Mucosa of rectum (tissue), 2 donors: Measurements from ENCODE around the gene LEPROT.
"Not testable (repeated sequence)": the region's sequence is repeated elsewhere in the genome, so short reads cannot be mapped to it uniquely, and the experiment has no call there.

ENCODE experiments used
- H3K27ac ChIP-seq, 2 donors: one replicate each; pipeline ENCODE4 v1.7.0; 2013; ENCODE audit warnings: inconsistent platforms in 2 of 2, low read depth in 2 of 2, low read length in 2 of 2
- H3K27me3 ChIP-seq, 2 donors: one replicate each; pipeline ENCODE4 v1.7.0; 2013; ENCODE audit warnings: low read length in 2 of 2; ENCODE audit not compliant: control insufficient read depth in 2 of 2, insufficient read depth in 2 of 2
- H3K36me3 ChIP-seq, 2 donors: one replicate each; pipeline ENCODE4 v1.7.0; 2013; ENCODE audit warnings: low read length in 2 of 2; ENCODE audit not compliant: control insufficient read depth in 2 of 2, insufficient read depth in 2 of 2
- H3K4me1 ChIP-seq, 2 donors: one replicate each; pipeline ENCODE4 v1.7.0; 2013; ENCODE audit warnings: low read length in 2 of 2, mild to moderate bottlenecking in 1 of 2; ENCODE audit not compliant: control insufficient read depth in 2 of 2, insufficient read depth in 2 of 2
- H3K4me3 ChIP-seq, 2 donors: one replicate each; pipeline ENCODE4 v1.7.0; 2013; ENCODE audit warnings: low read length in 2 of 2
- H3K9ac ChIP-seq, 2 donors: one replicate each; pipeline ENCODE4 v1.7.0; 2013; ENCODE audit warnings: low read length in 2 of 2, low read depth in 1 of 2, mild to moderate bottlenecking in 1 of 2
- H3K9me3 ChIP-seq, 2 donors: one replicate each; pipeline ENCODE4 v1.7.0; 2013; ENCODE audit warnings: low read length in 2 of 2; ENCODE audit not compliant: control insufficient read depth in 2 of 2
- donor health status: healthy.
- donor health status: Normal muscosa, but diverticular disease.

Gene LEPROT

GRCh38 chr1:65420590-65421350 lies at the start of gene LEPROT, which contains the start of gene LEPR:
TSS of gene LEPROT (plus strand) at chr1:65420668. CDS start at chr1:65420725, 57 bp downstream.
TSS of gene LEPR (plus strand) at chr1:65420668. CDS start at chr1:65565566, 144,898 bp downstream.
- Histone ChIP-seq H3K27ac (peak within 1 kb of the TSS; percentile 95 to 96), H3K4me3 (peak within 1 kb of the TSS; percentile 82 to 89), H3K9me3 (no peaks in the 10 kb centered on the region), H3K27me3 (no peaks in the 10 kb centered on the region), H3K4me1 (peaks cover 0 to 11% of the 10 kb centered on the region in 2 donors), H3K9ac (peak within 1 kb of the TSS; percentile 93 to 97), H3K36me3 (peaks cover 4 to 7% of the 10 kb centered on the region in 2 donors)

- no peaks in the 10 kb centered on the region for H3K36me3 ChIP-seq
- no peaks in the 10 kb centered on the region for H3K27me3 ChIP-seq
- no peaks in the 10 kb centered on the region for H3K4me1 ChIP-seq
- H3K9ac ChIP-seq = no peak overlapping the region
- no peaks in the 10 kb centered on the region for H3K9me3 ChIP-seq
- no peak overlapping the region for H3K4me3 ChIP-seq
- H3K27ac ChIP-seq = no peak overlapping the region
These were observed 48.9 kb upstream of the LEPROT start for GRCh38 chr1:65371544-65371943.

GRCh38 chr1:65372557-65372956 lies 47.9 kb upstream of the LEPROT start:
- H3K9me3 ChIP-seq = no peaks in the 10 kb centered on the region
- no peak overlapping the region for H3K27ac ChIP-seq
- no peaks in the 10 kb centered on the region for H3K27me3 ChIP-seq
- H3K36me3 ChIP-seq = no peaks in the 10 kb centered on the region
- no peak overlapping the region for H3K9ac ChIP-seq
- no peak overlapping the region for H3K4me3 ChIP-seq
- H3K4me1 ChIP-seq = no peaks in the 10 kb centered on the region

GRCh38 chr1:65377496-65378246 lies 42.8 kb upstream of the LEPROT start:
- Histone ChIP-seq H3K9me3 (no peaks in the 10 kb centered on the region), H3K27me3 (no peaks in the 10 kb centered on the region), H3K9ac (no peak overlapping the region), H3K4me3 (no peak overlapping the region), H3K4me1 (no peaks in the 10 kb centered on the region), H3K36me3 (no peaks in the 10 kb centered on the region), H3K27ac (no peak overlapping the region)

GRCh38 chr1:65378247-65378946 lies 42.1 kb upstream of the LEPROT start:
- Histone ChIP-seq H3K9ac (no peak overlapping the region), H3K27me3 (no peaks in the 10 kb centered on the region), H3K4me1 (no peaks in the 10 kb centered on the region), H3K27ac (no peak overlapping the region), H3K4me3 (no peak overlapping the region), H3K36me3 (no peaks in the 10 kb centered on the region), H3K9me3 (no peaks in the 10 kb centered on the region)

GRCh38 chr1:65384426-65384825 lies 36.0 kb upstream of the LEPROT start:
- not testable (repeated sequence) for H3K9ac ChIP-seq, H3K9me3 ChIP-seq, H3K36me3 ChIP-seq, H3K4me1 ChIP-seq, H3K27me3 ChIP-seq, H3K4me3 ChIP-seq, H3K27ac ChIP-seq

GRCh38 chr1:65386439-65386838 lies 34.0 kb upstream of the LEPROT start:
- Histone ChIP-seq H3K36me3 (no peaks in the 10 kb centered on the region), H3K4me1 (no peaks in the 10 kb centered on the region), H3K4me3 (no peak overlapping the region), H3K9ac (no peak overlapping the region), H3K27me3 (no peaks in the 10 kb centered on the region), H3K27ac (no peak overlapping the region), H3K9me3 (no peaks in the 10 kb centered on the region)

- Histone ChIP-seq H3K27me3 (no peaks in the 10 kb centered on the region), H3K4me3 (no peak overlapping the region), H3K9me3 (no peaks in the 10 kb centered on the region), H3K36me3 (no peaks in the 10 kb centered on the region), H3K27ac (no peak overlapping the region), H3K9ac (no peak overlapping the region), H3K4me1 (no peaks in the 10 kb centered on the region)
These were observed 32.6 kb upstream of the LEPROT start for GRCh38 chr1:65387821-65388220.

- no peak overlapping the region for H3K9ac ChIP-seq
- no peaks in the 10 kb centered on the region for H3K36me3 ChIP-seq
- H3K27me3 ChIP-seq = no peaks in the 10 kb centered on the region
- no peaks in the 10 kb centered on the region for H3K9me3 ChIP-seq
- H3K4me3 ChIP-seq = no peak overlapping the region
- H3K27ac ChIP-seq = no peak overlapping the region
- H3K4me1 ChIP-seq = no peaks in the 10 kb centered on the region
These were observed 31.4 kb upstream of the LEPROT start for GRCh38 chr1:65388908-65389695.
